ENCODE measurements around the gene PAIP2B.

Gene PAIP2B

DNA sequence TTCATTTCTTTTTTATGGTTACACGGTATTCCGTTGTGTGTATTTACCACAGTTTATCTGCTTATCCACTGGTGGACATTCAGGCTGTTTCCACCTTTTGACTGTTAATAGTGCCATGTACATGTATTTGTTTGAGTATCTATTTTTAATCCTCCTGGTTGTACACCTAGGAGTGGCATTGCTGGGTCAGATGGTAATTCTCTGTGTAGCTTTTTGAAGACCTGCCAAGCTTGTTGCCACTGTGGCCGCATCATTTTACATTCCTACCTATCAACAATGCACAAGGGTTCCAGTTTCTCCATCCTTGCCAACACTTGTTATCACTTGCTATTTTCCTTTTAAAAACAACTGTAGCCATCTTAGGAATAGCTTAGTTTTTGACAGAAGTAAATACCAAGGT lies 83.1 kb downstream of the PAIP2B start:
- no peak for TF ChIP-seq POU2F2 (IDR thresholded peaks at IDR 0.05; ENCODE audit: low read depth, low read length)
- no peak for TF ChIP-seq POLR2A (IDR thresholded peaks at IDR 0.05; ENCODE audit: low read depth, low read length)
- no peak for TF ChIP-seq PAX5 (IDR thresholded peaks at IDR 0.05; ENCODE audit: insufficient read depth, low read length, severe bottlenecking)
- TF ChIP-seq SPI1 (IDR thresholded peaks at IDR 0.05; ENCODE audit: low read depth, low read length) = no peak
- TF ChIP-seq POLR2AphosphoS5 (IDR thresholded peaks at IDR 0.05; ENCODE audit: low read depth, low read length) = no peak
- no peak for TF ChIP-seq TAF1 (IDR thresholded peaks at IDR 0.05; ENCODE audit: low read depth, low read length)
- no peak for FAIRE-seq

DNA sequence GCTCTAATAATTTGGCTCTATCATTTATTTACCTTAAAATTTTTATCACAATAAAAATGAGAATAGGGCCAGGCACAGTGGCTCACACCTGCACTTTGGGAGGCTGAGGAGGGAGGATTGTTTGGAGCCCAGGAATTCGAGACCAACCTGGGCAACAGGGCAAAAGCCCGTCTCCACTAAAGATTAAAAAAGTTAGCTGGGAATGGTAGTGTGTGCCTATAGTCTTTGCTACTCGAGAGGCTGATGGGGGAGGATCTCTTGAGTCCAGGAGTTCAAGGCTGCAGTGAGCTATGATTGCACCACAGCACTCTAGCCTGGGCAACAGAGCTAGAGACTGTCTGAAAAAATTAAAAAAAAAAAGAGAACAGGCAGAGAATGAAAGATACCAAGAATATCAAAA lies 90.7 kb downstream of the PAIP2B start:
- no peak for DNase-seq (ENCODE audit: insufficient read length, low spot score)
- TF ChIP-seq SPI1 (IDR thresholded peaks at IDR 0.05; ENCODE audit: low read depth, low read length) (no peak), POLR2A (IDR thresholded peaks at IDR 0.05; ENCODE audit: low read depth, low read length) (no peak), POLR2AphosphoS5 (IDR thresholded peaks at IDR 0.05; ENCODE audit: low read depth, low read length) (no peak), POU2F2 (IDR thresholded peaks at IDR 0.05; ENCODE audit: low read depth, low read length) (no peak), TAF1 (IDR thresholded peaks at IDR 0.05; ENCODE audit: low read depth, low read length) (no peak), PAX5 (IDR thresholded peaks at IDR 0.05; ENCODE audit: insufficient read depth, low read length, severe bottlenecking) (no peak)
- no peak for FAIRE-seq

More for the DNA sequence above, 83.1 kb downstream of the PAIP2B start:
- no peak for DNase-seq (ENCODE audit: insufficient read length, low spot score)

DNA sequence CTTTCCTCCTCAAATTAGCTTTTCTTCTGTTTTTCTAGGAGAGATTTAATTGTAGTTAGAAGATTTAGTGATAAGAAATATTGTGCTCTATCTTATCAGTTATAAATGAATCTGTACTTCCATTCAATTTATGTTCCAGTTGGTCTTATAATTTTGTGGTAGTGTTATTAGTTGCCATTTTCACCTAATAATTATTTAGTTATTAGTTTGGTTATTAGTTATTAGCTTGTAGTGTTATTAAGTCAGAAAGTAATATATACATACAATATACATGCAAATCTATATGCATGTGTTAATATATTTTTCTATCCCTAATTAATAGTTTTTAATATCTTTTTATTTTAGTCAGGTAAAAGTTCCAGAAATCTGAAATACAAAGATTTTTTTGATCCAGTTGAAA lies 93.3 kb downstream of the PAIP2B start:
- no peak for TF ChIP-seq TAF1 (IDR thresholded peaks at IDR 0.05; ENCODE audit: low read depth, low read length)
- TF ChIP-seq POLR2A (IDR thresholded peaks at IDR 0.05; ENCODE audit: low read depth, low read length) = no peak
- no peak for TF ChIP-seq PAX5 (IDR thresholded peaks at IDR 0.05; ENCODE audit: insufficient read depth, low read length, severe bottlenecking)
- no peak for TF ChIP-seq SPI1 (IDR thresholded peaks at IDR 0.05; ENCODE audit: low read depth, low read length)
- TF ChIP-seq POU2F2 (IDR thresholded peaks at IDR 0.05; ENCODE audit: low read depth, low read length) = no peak
- TF ChIP-seq POLR2AphosphoS5 (IDR thresholded peaks at IDR 0.05; ENCODE audit: low read depth, low read length) = no peak
- FAIRE-seq = no peak
- no peak for DNase-seq (ENCODE audit: insufficient read length, low spot score)

Measured in GM12891 (cell line).